Renal cortex interstitium (tissue), 15 donors: Measurements from ENCODE around the gene TNIP3. TPM values are rescaled to one million over a fixed set of nuclear protein-coding genes. Genes with fewer than 3 reads are reported as not detected.
"Not testable (repeated sequence)": the region's sequence is repeated elsewhere in the genome, so short reads cannot be mapped to it uniquely, and the experiment has no call there.

Experiments
- DNase-seq, 11 donors: peaks; one replicate each; pipeline ENCODE4 v3.0.0-alpha.2; 2013; ENCODE audit warnings: low read depth in 9 of 11, low spot score in 4 of 11; ENCODE audit errors: extremely low read depth in 1 of 11
- long read RNA-seq, 16 experiments: transcript quantifications; one replicate each; lab custom pipeline, GENCODE V29; 2026
- polyA plus RNA-seq, 3 donors: library from polyadenylated mRNA; unstranded; fragments of 120-200 nt; gene quantifications; one replicate each; pipeline ENCODE4 v1.2.1, GENCODE V29; 2013; ENCODE audit not compliant: insufficient read length in 3 of 3

Gene TNIP3, protein sequence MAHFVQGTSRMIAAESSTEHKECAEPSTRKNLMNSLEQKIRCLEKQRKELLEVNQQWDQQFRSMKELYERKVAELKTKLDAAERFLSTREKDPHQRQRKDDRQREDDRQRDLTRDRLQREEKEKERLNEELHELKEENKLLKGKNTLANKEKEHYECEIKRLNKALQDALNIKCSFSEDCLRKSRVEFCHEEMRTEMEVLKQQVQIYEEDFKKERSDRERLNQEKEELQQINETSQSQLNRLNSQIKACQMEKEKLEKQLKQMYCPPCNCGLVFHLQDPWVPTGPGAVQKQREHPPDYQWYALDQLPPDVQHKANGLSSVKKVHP
- polyA plus RNA-seq: 1 to 10 TPM; 1.7 to 3.1 (median 2.6) TPM
- long read RNA-seq, donor 1: 0 reads
- long read RNA-seq, donor 2: 0 reads
- long read RNA-seq, donor 3: 0 reads
- long read RNA-seq, donor 4: 0 reads
- long read RNA-seq, donor 5: 0 reads
- long read RNA-seq, donor 6: 0 reads
- long read RNA-seq, donor 7: 0 reads
- long read RNA-seq, donor 8: 0 reads
- long read RNA-seq, donor 9: 0 reads
- long read RNA-seq, donor 10: 0 reads
- long read RNA-seq, donor 11, partial matches to known transcripts: 0 of 1 reads
- long read RNA-seq, donor 11, other reads (novel, unspliced or antisense): 0 of 1 reads
- long read RNA-seq, donor 12: 0 reads
- long read RNA-seq, donor 13: 0 reads
- long read RNA-seq, donor 14: 0 reads
- long read RNA-seq, donor 15: 0 reads
- long read RNA-seq, donor 16, partial matches to known transcripts: 0 of 2 reads
- long read RNA-seq, donor 16, other reads (novel, unspliced or antisense): 0 of 2 reads

DNA sequence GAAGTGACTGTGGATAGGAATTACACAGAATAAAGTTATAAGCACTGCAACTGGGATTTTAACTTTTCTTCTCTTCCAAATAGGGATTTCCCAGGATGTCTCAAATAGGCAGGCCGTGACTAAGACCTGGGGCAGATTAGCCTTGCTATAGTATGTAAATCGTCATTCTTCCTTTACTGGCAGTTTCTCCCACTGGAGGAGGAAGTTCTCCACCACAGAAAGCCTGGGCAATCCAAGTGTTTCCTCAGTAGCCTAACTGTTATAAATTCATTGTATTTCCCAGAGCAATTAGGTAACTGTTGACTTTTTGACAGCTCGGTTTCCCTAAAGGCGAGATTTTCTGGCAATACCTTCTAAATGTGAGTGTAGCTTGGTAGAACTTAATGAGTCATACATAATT is at the start of gene TNIP3:
TSS of gene TNIP3 (minus strand) at position 31 of the 400 bp plus-strand sequence. CDS start 196 bp downstream, outside the sequence.
- DNase-seq: no peak

DNA sequence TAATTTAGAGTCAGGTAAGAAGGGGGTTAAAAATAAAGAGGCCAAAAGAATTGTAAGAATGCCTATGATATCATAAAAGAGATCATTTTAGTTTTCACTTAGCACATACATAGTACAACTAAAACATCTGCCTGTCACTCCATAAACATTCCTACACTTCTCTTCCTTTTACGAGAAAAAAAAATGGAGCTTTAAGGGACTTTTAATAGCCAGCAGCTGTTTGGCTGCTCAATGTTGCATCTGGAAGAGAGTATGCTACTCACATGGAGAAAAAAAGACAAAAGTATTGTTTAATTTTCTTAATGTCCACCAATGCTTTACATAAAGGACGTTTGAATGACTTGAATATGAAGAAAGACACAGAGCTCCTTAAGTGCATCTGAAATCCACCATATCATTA is 48.7 kb upstream of the TNIP3 start:
- DNase-seq: no peak

DNA sequence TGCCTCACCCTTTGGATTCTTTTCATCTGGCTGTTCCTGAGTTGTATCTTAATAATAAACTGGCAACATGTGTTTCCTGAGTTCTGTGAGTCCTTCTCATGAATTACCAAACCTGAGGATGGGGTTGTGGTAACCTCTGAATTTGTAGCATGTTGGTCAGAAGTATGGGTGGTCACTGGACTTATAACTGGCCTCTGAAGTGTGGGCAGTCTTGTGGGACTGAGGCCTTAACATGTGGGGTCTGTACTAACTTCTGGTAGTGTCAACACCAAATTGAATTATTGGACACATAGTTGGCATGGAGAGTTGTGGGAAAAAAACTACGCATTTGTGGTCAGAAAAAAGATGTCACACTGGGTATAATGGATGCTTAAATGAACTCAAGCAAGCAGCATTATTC is 45.0 kb upstream of the TNIP3 start:
- no peak for DNase-seq

DNA sequence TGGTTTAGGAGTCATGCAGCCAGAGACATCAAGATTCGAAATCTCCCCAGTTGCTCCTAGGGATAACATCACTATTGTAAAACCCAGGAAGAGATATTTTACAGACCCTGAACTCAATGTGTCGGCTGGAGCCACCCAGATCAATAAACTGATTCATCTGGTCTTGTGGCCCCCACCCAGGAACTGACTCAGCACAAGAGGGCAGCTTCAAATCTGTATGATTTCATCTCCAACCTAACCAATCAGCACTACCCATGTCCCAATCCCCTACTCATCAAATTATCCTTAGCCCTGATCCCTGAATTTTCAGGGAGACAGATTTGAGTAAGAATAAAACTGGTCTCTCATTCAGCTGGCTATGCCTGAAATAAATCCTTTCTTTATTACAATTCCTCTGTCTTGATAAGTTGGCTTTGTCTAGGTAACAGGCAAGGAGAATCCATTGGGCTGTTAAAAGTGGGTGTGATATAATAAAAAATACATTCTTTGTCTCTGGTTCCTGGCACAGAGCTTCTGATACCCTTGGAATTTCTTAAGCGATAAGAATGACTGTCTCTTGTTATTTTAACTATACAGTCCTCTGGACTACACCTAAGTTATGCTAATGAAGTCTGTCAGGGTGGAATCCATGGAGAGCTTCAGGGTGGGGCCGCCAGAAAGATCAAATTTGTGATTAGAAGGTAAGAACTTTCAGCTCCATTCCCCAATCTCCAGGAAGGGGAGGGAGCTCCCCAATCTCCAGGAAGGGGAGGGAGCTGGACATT is 44.3 kb upstream of the TNIP3 start:
- DNase-seq: no peak

DNA sequence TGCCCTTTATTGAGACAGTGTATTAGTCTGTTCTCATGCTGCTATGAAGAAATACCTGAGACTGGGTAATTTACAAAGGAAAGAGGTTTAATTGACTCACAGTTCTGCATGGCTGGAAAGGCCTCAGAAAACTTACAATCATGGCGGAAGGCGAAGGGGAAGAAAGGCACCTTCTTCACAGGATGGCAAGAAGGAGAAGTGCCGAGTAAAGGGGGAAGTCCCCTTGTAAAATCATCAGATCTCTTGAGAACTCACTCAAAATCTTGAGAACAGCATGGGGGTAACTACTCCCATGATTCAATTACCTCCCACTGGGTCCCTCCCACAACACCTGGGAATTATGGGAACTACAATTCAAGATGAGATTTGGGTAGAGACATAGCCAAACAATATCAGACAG is 41.7 kb upstream of the TNIP3 start:
- not testable (repeated sequence) for DNase-seq

DNA sequence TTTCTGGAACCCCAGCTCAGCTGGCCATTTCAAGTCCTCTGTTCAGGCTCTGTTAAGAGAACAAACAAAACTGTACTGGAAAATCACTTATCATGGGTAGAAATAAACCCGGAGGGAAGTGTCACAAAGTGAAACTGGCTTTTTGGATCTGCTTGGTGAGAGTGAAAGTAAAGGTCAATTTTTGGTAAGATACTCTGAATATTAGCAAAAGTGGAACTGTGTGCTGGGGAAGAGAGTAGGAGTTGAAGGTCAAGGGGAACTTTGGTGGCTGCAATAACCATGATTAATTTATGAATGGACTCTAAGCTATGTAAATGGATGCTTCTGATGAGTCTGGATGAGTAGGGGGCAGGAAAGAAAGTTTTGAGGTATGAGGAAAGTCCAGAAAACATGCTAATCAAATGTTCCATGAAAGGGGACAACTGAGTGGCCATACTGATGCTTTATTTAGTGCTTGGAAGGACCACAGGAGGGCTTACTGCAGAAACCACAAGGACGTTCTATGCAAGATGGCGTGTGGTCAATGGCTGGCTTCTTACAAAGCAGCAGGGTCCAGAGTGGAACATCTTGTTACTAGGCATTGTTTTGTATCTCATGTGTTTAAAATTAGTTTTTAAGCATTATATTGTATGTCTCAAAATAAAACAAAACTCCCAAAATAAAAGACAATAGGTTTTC is 36.8 kb upstream of the TNIP3 start:
- no peak for DNase-seq

DNA sequence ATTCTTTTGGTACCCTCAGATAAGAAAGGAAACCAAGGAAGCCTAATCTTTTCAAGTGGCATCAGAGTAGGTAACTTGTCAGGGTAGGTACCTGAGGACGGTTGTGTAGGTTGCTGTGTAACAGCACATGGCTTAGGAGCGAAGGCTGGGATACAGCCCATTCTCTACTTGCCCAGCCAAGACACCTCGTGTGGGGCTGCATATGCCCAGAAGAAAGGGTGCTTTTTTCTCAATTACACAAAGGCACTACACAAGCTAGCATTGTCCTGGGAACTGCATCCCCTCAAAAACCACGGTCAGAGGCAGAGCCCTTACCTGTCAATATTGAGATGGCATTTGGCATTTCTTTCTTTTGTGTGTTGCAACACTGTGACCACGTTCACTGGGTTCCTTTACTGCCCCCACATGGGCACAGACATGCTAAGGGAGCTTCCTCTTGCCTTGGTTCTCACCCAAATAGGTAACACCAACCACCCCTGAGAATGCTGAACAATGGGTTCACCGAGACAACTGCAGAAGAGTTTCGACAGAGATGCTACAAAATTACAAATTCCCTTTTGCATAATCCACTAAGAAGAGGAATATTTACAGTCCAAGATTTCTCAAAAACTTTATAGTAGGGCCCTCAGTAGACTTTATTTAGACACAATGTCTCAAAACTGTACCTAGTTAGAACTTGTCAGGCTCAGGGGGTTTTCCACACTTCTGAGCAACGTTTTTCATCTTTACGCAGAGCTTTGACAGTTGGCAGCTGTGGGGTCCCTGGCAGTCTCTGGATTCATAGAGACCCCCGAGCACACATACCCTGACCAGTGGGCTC is 35.8 kb upstream of the TNIP3 start:
- no peak for DNase-seq

DNA sequence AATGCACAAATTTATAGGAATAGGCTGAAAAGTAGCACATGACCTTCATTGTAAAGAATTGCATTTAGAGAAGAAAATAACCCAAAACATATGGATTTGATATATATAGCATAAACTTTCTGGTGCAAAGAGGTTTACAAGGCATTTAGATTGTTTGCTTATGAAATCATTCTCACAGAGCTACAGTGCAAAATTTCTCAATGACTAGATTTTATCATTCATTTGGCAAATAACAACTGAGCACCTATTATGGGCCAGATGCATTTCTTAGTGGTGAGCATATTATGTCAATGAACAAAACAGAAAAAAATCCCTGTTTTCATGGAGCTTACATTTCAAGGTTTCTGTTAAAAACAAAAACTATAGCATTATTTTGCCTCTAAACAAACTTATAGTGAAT is 34.1 kb upstream of the TNIP3 start:
- DNase-seq: no peak

DNA sequence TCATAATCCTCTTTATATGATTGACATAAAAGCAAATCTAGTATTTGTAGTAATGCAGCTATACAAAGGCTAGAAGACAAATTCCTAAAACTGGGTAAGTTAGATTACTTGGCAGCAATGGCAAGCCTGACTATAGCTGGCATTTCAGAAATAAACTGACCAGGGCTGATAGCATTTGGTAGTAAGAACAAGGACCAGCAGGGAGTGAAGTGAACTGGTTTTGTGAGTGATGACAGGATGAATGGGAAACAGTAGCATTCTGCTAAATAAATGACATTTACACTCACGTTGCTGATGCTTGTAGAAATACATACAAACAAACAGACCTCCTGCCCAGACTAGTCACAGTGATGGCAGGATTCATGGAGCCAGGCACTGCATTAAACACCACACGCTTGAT is 31.5 kb upstream of the TNIP3 start:
- DNase-seq: no peak

DNA sequence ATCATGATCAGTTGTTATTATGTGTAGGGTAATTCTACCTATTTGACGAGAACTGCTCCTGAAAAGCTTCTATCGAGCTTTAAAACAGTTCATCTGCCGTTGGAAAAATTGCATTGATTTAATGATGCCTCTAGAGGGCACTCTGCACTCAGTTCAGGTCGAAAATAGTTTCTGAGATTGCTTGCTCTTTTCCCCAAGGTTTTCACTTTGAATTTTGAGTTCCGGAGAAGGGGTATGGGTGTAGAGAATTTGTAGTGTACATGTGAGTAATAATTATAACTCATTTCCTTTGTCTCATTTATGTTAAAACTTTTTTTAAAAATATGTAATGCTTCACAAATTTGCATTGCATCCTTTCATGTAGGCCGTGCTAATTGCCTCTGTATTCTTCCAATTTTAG is 28.4 kb upstream of the TNIP3 start:
- peak in 8 of 11 donors; percentile 9 to 32 (median 24) for DNase-seq

DNA sequence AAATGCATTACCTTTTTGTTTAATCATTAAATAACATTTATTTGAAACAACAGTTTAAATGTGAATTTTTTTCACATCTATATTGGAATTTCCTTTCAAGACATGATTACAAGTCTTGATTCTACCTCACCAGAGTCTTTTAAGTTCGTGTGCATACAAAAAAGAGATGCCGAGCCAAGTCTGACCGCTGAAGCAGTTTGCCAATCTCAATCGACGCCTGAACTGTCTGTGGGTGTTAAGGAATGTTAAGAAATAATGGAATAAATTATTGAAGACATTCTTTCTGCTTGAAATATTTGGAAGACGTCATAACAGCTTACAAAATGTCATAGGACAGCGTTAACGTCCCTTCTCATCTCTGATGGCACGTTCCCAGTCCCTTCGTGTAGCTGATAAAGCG is 27.9 kb upstream of the TNIP3 start:
- DNase-seq: no peak

DNA sequence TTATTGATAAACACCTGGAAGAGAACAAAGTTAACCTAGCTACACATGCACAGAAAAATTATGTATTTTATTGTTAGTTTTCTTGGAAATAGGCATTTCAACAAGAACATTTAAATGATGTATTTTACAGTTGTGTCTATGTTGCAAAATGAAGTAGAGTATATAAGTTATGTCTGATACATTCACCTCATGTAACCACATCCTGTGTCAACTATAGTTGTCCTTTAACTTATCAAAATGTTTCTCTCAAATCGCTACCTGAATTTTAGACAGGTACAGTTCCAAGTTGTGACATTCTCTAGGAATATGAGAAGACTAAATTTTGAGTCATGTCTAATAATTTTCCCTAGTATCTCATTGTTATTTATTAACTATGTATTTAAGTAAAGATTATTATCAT is 27.2 kb upstream of the TNIP3 start:
- DNase-seq: no peak

DNA sequence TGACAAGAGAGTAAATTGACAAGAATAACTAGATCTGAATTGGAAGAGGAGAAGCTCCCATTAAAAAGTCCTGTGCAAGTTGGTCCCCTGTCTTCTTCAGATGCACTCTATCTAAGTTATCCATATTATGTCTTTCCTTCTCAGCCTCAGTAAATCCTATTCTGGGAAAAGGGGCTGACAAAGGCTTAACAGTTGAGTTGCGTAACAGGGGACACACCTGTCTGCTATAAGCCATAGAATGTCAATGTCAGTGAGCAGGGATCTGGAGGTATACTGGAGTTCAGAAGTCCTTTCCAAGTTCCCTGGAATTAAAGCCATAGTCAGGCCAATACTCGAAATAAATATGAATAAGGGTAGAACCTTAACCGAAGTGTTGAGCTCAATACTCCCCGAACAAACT is 26.3 kb upstream of the TNIP3 start:
- no peak for DNase-seq

DNA sequence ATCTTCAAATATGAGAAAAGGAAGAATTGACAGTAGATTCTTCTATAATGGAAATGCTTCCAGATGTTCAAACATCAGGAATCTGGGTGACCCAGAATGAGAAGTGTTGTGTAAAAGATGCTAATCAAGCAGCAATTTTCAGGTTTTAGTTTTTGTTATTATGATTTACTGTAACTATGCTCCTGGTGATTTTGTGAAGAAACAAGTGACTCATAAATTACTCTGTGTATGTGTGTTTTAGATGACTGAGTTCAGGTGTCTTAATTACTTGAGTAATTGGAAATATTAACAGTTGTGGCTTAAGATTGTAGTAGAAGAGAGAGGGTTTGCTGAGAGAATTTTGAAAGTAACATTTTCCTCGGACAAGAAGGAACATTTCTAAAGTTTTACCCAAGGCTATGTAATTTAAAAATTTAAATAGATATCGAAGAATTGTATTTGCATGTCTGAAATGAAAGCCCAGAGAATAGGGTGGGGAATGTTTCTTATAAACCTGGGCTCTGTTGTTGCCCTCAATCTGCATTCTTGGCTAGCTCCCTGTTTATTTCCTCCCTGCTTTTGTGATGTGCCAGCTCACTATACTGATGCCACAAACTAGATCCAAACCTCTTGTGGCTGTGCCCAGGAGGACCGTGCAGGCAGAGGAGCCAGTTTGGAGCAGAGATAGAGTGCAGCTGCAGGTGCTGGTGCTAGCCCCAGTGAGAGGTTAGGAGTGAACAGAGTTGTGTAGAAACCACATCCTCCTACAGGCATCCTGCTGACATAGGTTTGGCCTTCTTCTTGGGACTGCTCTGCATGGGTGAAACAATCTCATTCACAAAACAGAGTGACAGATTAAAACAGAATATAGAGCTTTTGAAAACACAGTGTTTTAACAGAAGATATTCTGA is 25.4 kb upstream of the TNIP3 start:
- no peak for DNase-seq

DNA sequence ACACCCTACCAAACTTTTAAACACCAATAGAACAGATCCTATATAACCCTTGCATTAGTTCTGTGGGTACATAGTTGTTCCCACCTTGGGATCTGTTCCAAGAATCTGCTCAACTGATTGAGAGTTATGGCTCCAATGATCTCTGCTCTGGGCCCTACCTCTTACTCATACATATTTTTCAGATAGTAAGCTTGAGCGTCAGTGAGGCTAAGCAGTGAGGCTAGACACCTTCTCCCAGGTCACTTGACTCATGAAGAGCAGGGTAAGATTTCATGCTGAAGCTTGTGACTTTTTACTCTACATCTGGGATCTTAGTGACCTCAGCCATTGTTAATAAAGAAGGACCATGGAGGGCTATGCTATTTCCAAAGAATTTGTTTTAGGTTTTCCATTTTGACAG is 23.1 kb upstream of the TNIP3 start:
- DNase-seq: no peak

DNA sequence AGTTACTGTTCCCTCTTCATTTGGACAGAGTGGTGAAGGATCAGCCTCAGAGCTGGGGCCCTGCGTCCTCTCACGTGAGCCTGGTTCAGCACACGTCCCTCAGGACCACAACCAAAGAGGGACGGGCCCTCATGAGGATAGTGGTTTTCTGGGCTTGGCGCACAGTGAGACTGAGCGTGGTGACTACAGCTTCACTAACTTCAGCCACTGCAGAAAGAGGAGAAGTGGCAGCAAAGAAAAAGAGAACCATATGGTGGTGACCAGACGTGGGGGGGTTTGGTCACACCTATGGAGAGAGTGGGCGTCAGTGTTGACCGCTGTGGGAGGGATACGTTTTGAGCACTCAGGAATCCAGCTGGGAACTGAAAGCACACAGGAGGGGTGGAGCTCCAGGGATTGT is 21.8 kb upstream of the TNIP3 start:
- no peak for DNase-seq

DNA sequence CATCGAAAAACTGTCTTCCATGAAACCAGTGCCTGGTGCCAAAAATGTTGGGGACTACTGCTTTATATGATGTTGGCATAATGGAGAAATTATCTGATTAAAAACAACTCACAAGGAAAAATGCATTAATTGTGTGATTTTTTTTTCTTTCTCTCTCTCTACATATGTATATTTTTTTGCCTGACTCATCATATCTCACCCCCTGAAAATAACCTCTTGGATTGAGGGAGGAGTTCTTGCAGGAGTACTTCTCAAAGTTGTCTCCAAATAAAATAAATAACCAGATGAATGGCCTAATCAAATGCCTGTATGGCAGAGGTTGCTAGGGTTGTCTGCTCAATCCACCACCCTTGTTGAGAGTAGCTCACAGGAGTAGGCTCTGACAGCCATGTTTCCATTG is 19.9 kb upstream of the TNIP3 start:
- no peak for DNase-seq
